Parathyroid adenoma (tissue), 2 donors: ENCODE results near the gene WNT9A.

Experiments
- H2AFZ ChIP-seq: fragments of 300-600 bp; sonication (generic); one replicate; pipeline ENCODE4 v1.7.0; 2017; ENCODE audit warnings: antibody characterized with exemption, mild to moderate bottlenecking
- H3K27ac ChIP-seq: fragments of 300-600 bp; sonication (generic); one replicate; pipeline ENCODE4 v1.7.0; 2017
- H3K27me3 ChIP-seq: fragments of 300-600 bp; sonication (generic); one replicate; pipeline ENCODE4 v1.7.0; 2017; ENCODE audit warnings: low read length; ENCODE audit not compliant: control insufficient read depth, insufficient read depth
- H3K36me3 ChIP-seq: fragments of 300-600 bp; sonication (generic); one replicate; pipeline ENCODE4 v1.7.0; 2017; ENCODE audit warnings: low read length; ENCODE audit not compliant: control insufficient read depth, insufficient read depth
- H3K4me1 ChIP-seq: fragments of 300-600 bp; sonication (generic); one replicate; pipeline ENCODE4 v1.7.0; 2017; ENCODE audit warnings: control low read depth
- H3K4me2 ChIP-seq: fragments of 300-600 bp; sonication (generic); one replicate; pipeline ENCODE4 v1.7.0; 2017; ENCODE audit warnings: low read length
- H3K4me3 ChIP-seq: fragments of 300-600 bp; sonication (generic); one replicate; pipeline ENCODE4 v1.7.0; 2017; ENCODE audit warnings: low read depth, low read length
- H3K79me2 ChIP-seq: fragments of 300-600 bp; sonication (generic); one replicate; pipeline ENCODE4 v1.7.0; 2017; ENCODE audit warnings: control low read depth
- H3K9ac ChIP-seq: fragments of 300-600 bp; sonication (generic); one replicate; pipeline ENCODE4 v1.7.0; 2017; ENCODE audit warnings: mild to moderate bottlenecking
- H3K9me3 ChIP-seq: fragments of 300-600 bp; sonication (generic); one replicate; pipeline ENCODE4 v1.7.0; 2017; ENCODE audit warnings: low read length; ENCODE audit not compliant: control insufficient read depth
- CTCF ChIP-seq: fragments of 300-600 bp; sonication (generic); IDR thresholded peaks from one replicate; pipeline ENCODE4 v1.7.0; 2017; ENCODE audit warnings: antibody characterized with exemption, mild to moderate bottlenecking
- donor health status: primary hyperparathyroidism.

Gene WNT9A

GRCh38 chr1:227913764-227914721 lies 33.7 kb downstream of the WNT9A start:
- H3K4me1 ChIP-seq = no peaks in the 10 kb centered on the region
- H2AFZ ChIP-seq = no peak overlapping the region
- no peaks in the 10 kb centered on the region for H3K79me2 ChIP-seq
- TF ChIP-seq CTCF = no peak
- no peaks in the 10 kb centered on the region for H3K9me3 ChIP-seq
- no peak overlapping the region for H3K27ac ChIP-seq
- no peaks in the 10 kb centered on the region for H3K36me3 ChIP-seq
- H3K4me3 ChIP-seq = no peak overlapping the region
- H3K9ac ChIP-seq = no peak overlapping the region
- H3K27me3 ChIP-seq = no peaks in the 10 kb centered on the region
- H3K4me2 ChIP-seq = no peak overlapping the region

- no peaks in the 10 kb centered on the region for H3K4me1 ChIP-seq
- no peak for TF ChIP-seq CTCF
- H3K27ac ChIP-seq = no peak overlapping the region
- no peak overlapping the region for H3K4me3 ChIP-seq
- no peaks in the 10 kb centered on the region for H3K27me3 ChIP-seq
- H3K4me2 ChIP-seq = no peak overlapping the region
- H3K9me3 ChIP-seq = no peaks in the 10 kb centered on the region
- no peak overlapping the region for H3K9ac ChIP-seq
- no peak overlapping the region for H2AFZ ChIP-seq
- no peaks in the 10 kb centered on the region for H3K36me3 ChIP-seq
- no peaks in the 10 kb centered on the region for H3K79me2 ChIP-seq
These were observed 34.4 kb downstream of the WNT9A start for GRCh38 chr1:227913396-227913763.

- Histone ChIP-seq H3K4me1 (no peaks in the 10 kb centered on the region), H3K27ac (no peak overlapping the region), H3K9ac (no peak overlapping the region)
These were observed 34.9 kb downstream of the WNT9A start for GRCh38 chr1:227912866-227913265.

GRCh38 chr1:227911376-227911775 lies 36.4 kb downstream of the WNT9A start:
- Histone ChIP-seq H3K4me3 (no peak overlapping the region), H3K27ac (no peak overlapping the region), H3K4me1 (no peaks in the 10 kb centered on the region), H3K4me2 (no peak overlapping the region), H3K9ac (no peak overlapping the region), H3K9me3 (no peaks in the 10 kb centered on the region), H3K79me2 (no peaks in the 10 kb centered on the region), H2AFZ (no peak overlapping the region), H3K36me3 (no peaks in the 10 kb centered on the region), H3K27me3 (no peaks in the 10 kb centered on the region)
- no peak for TF ChIP-seq CTCF

More at GRCh38 chr1:227912866-227913265, 34.9 kb downstream of the WNT9A start:
- TF ChIP-seq CTCF = no peak
- no peak overlapping the region for H3K4me2 ChIP-seq
- H3K27me3 ChIP-seq = no peaks in the 10 kb centered on the region
- H3K36me3 ChIP-seq = no peaks in the 10 kb centered on the region
- no peak overlapping the region for H2AFZ ChIP-seq
- no peaks in the 10 kb centered on the region for H3K79me2 ChIP-seq
- no peaks in the 10 kb centered on the region for H3K9me3 ChIP-seq
- H3K4me3 ChIP-seq = no peak overlapping the region
